ENCODE measurements around the gene PEDS1. TPM values are rescaled to one million over a fixed set of nuclear protein-coding genes. Genes with fewer than 3 reads are reported as not detected.

Gene PEDS1
- polyA plus RNA-seq, 1 donor from 2014 or later = 10.0 TPM

GRCh38 chr20:50130995-50131394, 22.5 kb downstream of the PEDS1 start:
- Histone ChIP-seq H3K36me3 (ENCODE audit: insufficient read depth, low read length) (no peaks in the 10 kb centered on the region), H4K20me1 (ENCODE audit: insufficient read depth) (no peaks in the 10 kb centered on the region), H3K27ac (ENCODE audit: low read length) (no peak overlapping the region), H3K9ac (ENCODE audit: low read length) (no peak overlapping the region), H2AFZ (ENCODE audit: low read depth, low read length) (no peak overlapping the region), H3K9me2 (ENCODE audit: insufficient read depth, low read length) (no peaks in the 10 kb centered on the region), H3K9me3 (ENCODE audit: low read length) (no peaks in the 10 kb centered on the region), H3K27me3 (ENCODE audit: insufficient read depth, low read depth, low read length) (no peaks in the 10 kb centered on the region), H3F3A (ENCODE audit: insufficient read depth, low read length, poor library complexity, severe bottlenecking) (no peaks in the 10 kb centered on the region), H3K4me3 (ENCODE audit: low read length) (no peak overlapping the region), H3K4me2 (ENCODE audit: low read length) (no peak overlapping the region), H3K79me2 (replicated peaks; ENCODE audit: insufficient read depth, low read length) (no peaks in the 10 kb centered on the region)
- no peak for TF ChIP-seq RAD21 (conservative IDR thresholded peaks at IDR 0.05)

GRCh38 chr20:50130356-50130723, 23.2 kb downstream of the PEDS1 start:
- H3K4me2 ChIP-seq (ENCODE audit: low read length) = no peak overlapping the region
- H3K9me2 ChIP-seq (ENCODE audit: insufficient read depth, low read length) = no peaks in the 10 kb centered on the region
- H3K79me2 ChIP-seq (replicated peaks; ENCODE audit: insufficient read depth, low read length) = no peaks in the 10 kb centered on the region
- H3K4me3 ChIP-seq (ENCODE audit: low read length) = no peak overlapping the region
- no peaks in the 10 kb centered on the region for H3K36me3 ChIP-seq (ENCODE audit: insufficient read depth, low read length)
- H3K9me3 ChIP-seq (ENCODE audit: low read length) = no peaks in the 10 kb centered on the region
- no peak overlapping the region for H2AFZ ChIP-seq (ENCODE audit: low read depth, low read length)
- H3F3A ChIP-seq (ENCODE audit: insufficient read depth, low read length, poor library complexity, severe bottlenecking) = no peaks in the 10 kb centered on the region
- H3K9ac ChIP-seq (ENCODE audit: low read length) = no peak overlapping the region
- no peaks in the 10 kb centered on the region for H4K20me1 ChIP-seq (ENCODE audit: insufficient read depth)
- TF ChIP-seq REST (IDR thresholded peaks at IDR 0.05; ENCODE audit: borderline replicate concordance) (no peak), SMC3 (conservative IDR thresholded peaks at IDR 0.05; ENCODE audit: poor library complexity) (no peak), EP300 (conservative IDR thresholded peaks at IDR 0.05; ENCODE audit: poor library complexity, severe bottlenecking) (no peak), TAF1 (IDR thresholded peaks at IDR 0.05; ENCODE audit: low read depth) (no peak), POLR2AphosphoS5 (IDR thresholded peaks at IDR 0.05) (no peak), MXI1 (conservative IDR thresholded peaks at IDR 0.05; ENCODE audit: poor library complexity, severe bottlenecking) (no peak), RAD21 (conservative IDR thresholded peaks at IDR 0.05) (no peak), EZH2 (IDR thresholded peaks at IDR 0.05; ENCODE audit: borderline replicate concordance, insufficient read depth, low read length, poor library complexity, severe bottlenecking) (no peak), CTCF (IDR thresholded peaks at IDR 0.05; ENCODE audit: poor library complexity, severe bottlenecking) (no peak)
- H3K27ac ChIP-seq (ENCODE audit: low read length) = no peak overlapping the region
- no peaks in the 10 kb centered on the region for H3K27me3 ChIP-seq (ENCODE audit: insufficient read depth, low read depth, low read length)
